RWPE2 (cell line): ENCODE data around the gene ZFYVE27.
"Not testable (repeated sequence)": the region's sequence is repeated elsewhere in the genome, so short reads cannot be mapped to it uniquely, and the experiment has no call there.

Experiments used
- ATAC-seq: fragments of 200-7000 bp; cut with Tn5 transposase; 3 replicates; pipeline ENCODE4 v1.9.1; 2021; ENCODE audit warnings: low read depth
- DNase-seq: peaks from one replicate; pipeline ENCODE4 v3.0.0-alpha.2; 2020; ENCODE audit warnings: low spot score
- H3K27ac ChIP-seq: fragments of 450-650 bp; 2 replicates; pipeline ENCODE4 v1.5.1; 2017; ENCODE audit warnings: mild to moderate bottlenecking; ENCODE audit not compliant: poor library complexity, severe bottlenecking
- H3K27me3 ChIP-seq: fragments of 250-450 bp; sonication (Bioruptor Pico); 2 replicates; pipeline ENCODE4 v1.5.1; 2021; ENCODE audit warnings: mild to moderate bottlenecking, moderate library complexity; ENCODE audit not compliant: insufficient read depth, poor library complexity, severe bottlenecking
- H3K36me3 ChIP-seq: fragments of 250-450 bp; sonication (Bioruptor Pico); 2 replicates; pipeline ENCODE4 v1.5.1; 2020; ENCODE audit warnings: low read depth, mild to moderate bottlenecking, moderate library complexity
- H3K4me1 ChIP-seq: fragments of 250-450 bp; sonication (Bioruptor Pico); 2 replicates; pipeline ENCODE4 v1.5.1; 2021; ENCODE audit warnings: mild to moderate bottlenecking, moderate library complexity; ENCODE audit not compliant: insufficient read depth, poor library complexity, severe bottlenecking
- H3K4me3 ChIP-seq: fragments of 250-450 bp; sonication (Bioruptor Pico); 2 replicates; pipeline ENCODE4 v1.5.1; 2021; ENCODE audit warnings: mild to moderate bottlenecking, moderate library complexity; ENCODE audit not compliant: severe bottlenecking
- H3K9me3 ChIP-seq: fragments of 250-450 bp; sonication (Bioruptor Pico); 2 replicates; pipeline ENCODE4 v1.5.1; 2021; ENCODE audit warnings: mild to moderate bottlenecking, moderate library complexity; ENCODE audit not compliant: severe bottlenecking
- TF ChIP-seq, protein P1 (sequence below): fragments of 450-650 bp; IDR thresholded peaks from one replicate; pipeline ENCODE4 v1.5.1; 2017; ENCODE audit warnings: mild to moderate bottlenecking, moderate library complexity; ENCODE audit not compliant: poor library complexity, severe bottlenecking

The ZFYVE27 gene, protein sequence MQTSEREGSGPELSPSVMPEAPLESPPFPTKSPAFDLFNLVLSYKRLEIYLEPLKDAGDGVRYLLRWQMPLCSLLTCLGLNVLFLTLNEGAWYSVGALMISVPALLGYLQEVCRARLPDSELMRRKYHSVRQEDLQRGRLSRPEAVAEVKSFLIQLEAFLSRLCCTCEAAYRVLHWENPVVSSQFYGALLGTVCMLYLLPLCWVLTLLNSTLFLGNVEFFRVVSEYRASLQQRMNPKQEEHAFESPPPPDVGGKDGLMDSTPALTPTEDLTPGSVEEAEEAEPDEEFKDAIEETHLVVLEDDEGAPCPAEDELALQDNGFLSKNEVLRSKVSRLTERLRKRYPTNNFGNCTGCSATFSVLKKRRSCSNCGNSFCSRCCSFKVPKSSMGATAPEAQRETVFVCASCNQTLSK

DNA sequence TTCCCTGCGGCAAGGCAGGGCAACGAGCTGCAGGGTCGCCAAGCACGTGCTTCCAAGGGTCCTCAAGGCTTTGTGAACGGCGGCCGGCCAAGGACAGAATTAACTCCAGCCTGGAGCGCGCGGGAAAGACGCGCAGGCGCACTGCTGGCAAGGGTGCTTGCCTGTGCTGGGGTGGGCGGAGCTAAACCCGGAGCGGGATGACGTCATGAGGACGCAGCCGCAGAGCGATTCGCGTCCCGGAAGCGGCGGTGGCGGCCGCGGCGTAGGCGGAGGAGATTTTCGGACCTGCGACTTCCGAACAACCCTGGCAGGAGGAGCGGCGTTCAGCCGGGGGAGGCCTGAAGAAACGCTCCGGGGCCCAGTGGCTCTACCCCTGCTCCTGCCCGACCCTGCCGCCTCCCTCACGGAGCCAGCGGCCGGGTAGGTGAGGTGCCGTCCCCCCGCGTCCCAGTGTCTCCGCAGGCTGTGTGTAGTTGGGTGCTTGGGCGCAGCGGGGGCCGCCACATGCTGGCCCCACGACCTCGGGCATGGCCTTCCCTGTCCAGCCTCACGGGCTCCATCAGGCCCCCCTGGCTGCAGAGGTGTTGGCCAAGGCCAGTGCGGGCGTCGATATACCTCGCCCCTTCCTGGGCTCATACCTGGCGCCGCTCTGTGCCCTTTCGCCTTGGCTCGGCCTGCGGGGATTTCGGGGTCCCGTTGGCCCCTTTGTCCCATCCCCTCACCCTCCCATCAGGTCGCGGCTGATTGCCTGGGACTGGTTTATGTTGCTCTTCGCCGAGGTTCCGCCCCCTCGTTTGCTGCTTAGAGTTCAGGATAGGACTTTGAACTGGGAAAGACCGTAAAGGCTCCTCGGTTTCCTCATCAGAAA lies at the start of gene ZFYVE27:
ZFYVE27 (plus strand) TSS at position 227 of the 868 bp plus-strand sequence. CDS start 1,350 bp downstream, outside the sequence.
- Histone ChIP-seq H3K9me3 (no peaks in the 10 kb centered on the region), H3K4me3 (peak within 1 kb of the TSS; percentile 89), H3K4me1 (peaks cover 5% of the 10 kb centered on the region), H3K36me3 (peaks cover 37% of the 10 kb centered on the region), H3K27me3 (no peaks in the 10 kb centered on the region), H3K27ac (peak within 1 kb of the TSS; percentile 44)
- peak; percentile 75 for ATAC-seq
- DNase-seq: peak; percentile 92
- TF ChIP-seq, protein P1, sequence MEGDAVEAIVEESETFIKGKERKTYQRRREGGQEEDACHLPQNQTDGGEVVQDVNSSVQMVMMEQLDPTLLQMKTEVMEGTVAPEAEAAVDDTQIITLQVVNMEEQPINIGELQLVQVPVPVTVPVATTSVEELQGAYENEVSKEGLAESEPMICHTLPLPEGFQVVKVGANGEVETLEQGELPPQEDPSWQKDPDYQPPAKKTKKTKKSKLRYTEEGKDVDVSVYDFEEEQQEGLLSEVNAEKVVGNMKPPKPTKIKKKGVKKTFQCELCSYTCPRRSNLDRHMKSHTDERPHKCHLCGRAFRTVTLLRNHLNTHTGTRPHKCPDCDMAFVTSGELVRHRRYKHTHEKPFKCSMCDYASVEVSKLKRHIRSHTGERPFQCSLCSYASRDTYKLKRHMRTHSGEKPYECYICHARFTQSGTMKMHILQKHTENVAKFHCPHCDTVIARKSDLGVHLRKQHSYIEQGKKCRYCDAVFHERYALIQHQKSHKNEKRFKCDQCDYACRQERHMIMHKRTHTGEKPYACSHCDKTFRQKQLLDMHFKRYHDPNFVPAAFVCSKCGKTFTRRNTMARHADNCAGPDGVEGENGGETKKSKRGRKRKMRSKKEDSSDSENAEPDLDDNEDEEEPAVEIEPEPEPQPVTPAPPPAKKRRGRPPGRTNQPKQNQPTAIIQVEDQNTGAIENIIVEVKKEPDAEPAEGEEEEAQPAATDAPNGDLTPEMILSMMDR: no peak

DNA sequence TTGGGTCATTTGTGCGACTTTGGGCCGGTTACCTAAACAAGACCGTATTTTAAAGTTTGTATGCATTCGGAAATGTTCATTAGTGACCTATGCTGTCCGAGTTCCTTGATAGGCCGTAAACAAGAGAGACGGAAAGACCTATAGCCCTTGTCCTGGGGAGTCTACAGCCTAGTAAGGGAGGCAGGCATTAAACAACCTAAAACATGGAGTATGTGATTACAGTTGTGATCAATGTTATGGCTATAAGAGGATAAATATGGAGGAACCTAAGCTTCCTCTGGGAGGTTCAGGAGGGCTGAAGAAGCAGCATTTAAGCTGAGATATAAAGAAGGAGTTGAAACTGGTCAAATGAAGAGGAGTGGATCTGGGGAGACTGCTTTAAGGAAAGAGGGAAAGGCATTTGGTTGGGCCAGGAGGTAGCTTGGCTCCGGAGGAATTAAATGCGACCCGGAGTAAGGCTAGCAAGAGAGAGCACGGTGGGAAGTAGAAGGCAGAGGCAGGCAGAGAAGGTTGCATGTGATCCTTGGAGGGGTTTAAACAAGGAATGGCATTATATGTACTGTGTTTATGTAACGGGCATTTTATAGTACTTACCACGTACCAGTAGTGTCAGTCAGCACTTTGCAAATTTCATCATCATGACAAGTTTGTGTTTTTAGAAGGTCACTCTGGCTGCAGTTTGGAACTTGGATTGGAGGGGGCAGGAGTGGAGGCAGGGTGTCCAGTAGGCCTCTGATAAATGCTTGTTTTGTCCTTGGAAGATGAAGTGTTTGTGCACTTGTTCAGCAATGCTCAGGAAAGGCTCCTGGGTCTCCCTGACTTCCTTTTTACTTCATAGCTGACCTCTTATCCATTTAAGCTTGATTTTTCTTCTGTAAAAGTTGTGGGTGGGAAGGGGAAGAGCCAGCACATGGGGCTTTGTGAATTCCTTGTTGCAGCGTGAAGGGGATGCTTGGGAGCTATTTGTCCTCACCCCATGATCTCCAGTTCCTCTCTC lies 48.8 kb upstream of the ZFYVE27 start:
- no peaks in the 10 kb centered on the region for H3K27me3 ChIP-seq
- no peaks in the 10 kb centered on the region for H3K9me3 ChIP-seq
- peak overlapping the region; percentile 86 for H3K27ac ChIP-seq
- ATAC-seq: no peak
- peaks cover 37% of the 10 kb centered on the region for H3K4me1 ChIP-seq
- no peak overlapping the region for H3K4me3 ChIP-seq
- TF ChIP-seq, protein P1: no peak
- no peak for DNase-seq
- peaks cover 28% of the 10 kb centered on the region for H3K36me3 ChIP-seq

DNA sequence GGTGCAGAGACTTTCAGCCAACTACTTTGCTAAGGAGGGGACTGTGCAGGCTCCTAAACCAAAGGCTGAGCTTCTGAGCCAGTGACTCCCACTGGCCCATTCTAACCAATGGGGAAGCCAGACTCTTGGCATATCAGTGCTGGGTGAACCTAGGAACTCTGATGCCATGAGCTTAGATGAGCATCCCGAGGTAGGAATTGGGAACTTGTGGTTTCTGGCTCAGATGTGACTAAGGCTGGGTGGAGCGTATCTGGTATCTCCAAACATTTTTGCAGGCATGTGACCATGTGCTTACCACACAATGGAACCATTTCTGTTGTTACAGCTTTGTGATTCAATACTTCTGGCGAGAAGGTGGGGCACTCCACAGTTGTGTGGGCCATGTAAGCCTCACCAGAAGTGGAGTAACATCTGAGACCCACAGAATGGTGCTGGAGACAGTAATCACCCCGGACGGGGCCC lies 47.3 kb upstream of the ZFYVE27 start:
- DNase-seq (peak; percentile 85), ATAC-seq (peak; percentile 70)
- peaks cover 18% of the 10 kb centered on the region for H3K36me3 ChIP-seq
- TF ChIP-seq, protein P1: no peak
- no peaks in the 10 kb centered on the region for H3K27me3 ChIP-seq
- H3K4me1 ChIP-seq: peaks cover 36% of the 10 kb centered on the region
- peak overlapping the region; percentile 86 for H3K27ac ChIP-seq
- H3K9me3 ChIP-seq: no peaks in the 10 kb centered on the region
- H3K4me3 ChIP-seq: no peak overlapping the region

DNA sequence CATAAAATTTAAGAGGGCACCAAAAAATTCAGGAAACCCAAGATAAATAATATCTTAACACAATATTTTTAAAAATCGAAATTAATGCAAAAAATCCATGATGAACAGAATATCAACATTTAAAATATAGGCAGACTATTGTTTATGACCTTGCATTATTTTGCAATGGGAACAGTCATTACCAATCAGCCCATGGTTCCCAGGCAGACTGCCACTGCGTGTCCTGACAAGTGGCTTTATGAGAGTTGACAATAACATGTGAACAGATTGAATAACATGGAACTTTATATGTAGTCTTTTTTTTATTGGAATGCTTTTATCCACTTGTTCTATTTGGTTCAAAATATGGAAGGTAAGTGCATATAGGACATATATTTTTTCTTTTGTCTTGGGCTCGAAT lies 46.8 kb upstream of the ZFYVE27 start:
- peaks cover 32% of the 10 kb centered on the region for H3K4me1 ChIP-seq
- no peak for DNase-seq
- H3K9me3 ChIP-seq: no peaks in the 10 kb centered on the region
- no peaks in the 10 kb centered on the region for H3K27me3 ChIP-seq
- H3K36me3 ChIP-seq: peaks cover 13% of the 10 kb centered on the region
- H3K4me3 ChIP-seq: no peak overlapping the region
- TF ChIP-seq, protein P1: no peak
- H3K27ac ChIP-seq: peak overlapping the region; percentile 86
- ATAC-seq: no peak

DNA sequence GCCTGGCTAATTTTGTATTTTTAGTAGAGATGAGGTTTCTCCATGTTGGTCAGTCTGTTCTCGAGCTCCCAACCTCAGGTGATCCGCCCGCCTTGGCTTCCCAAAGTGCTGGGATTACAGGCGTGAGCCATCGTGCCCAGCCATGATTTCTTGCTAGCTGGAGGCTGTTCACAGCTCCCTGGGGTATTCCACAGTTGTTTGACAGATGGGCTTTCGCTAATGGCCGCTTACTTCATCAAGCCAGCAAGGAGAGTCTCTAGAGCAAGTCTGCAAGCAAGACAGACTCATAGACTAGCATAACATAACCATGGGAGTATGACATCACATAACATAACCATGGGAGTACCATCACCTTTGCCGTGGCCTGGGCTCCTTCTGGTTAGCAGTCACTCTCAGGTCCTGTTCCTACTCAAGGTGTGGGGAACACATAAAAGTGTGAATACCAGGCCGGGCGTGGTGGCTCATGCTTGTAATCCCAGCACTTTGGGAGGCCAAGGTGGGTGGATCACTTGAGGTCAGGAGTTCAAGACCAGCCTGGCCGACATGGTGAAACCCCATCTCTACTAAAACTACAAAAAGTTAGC lies 38.8 kb upstream of the ZFYVE27 start:
- H3K27me3 ChIP-seq, H3K4me3 ChIP-seq, ATAC-seq, H3K9me3 ChIP-seq, H3K27ac ChIP-seq, DNase-seq, H3K36me3 ChIP-seq, H3K4me1 ChIP-seq: not testable (repeated sequence)
